Metanephros (tissue), 2 donors: ENCODE data around the gene CT47B1. TPM values are rescaled to one million over a fixed set of nuclear protein-coding genes. Genes with fewer than 3 reads are reported as not detected.

Source experiments
- small RNA-seq: library from RNA; depleted of rRNA; stranded (forward); fragments of <200 nt; gene quantifications from one replicate; pipeline ENCODE3, GENCODE V24; 2014; ENCODE audit warnings: low replicate concordance
- total RNA-seq: library from RNA; depleted of rRNA; stranded (reverse); fragments of >200 nt; gene quantifications from one replicate; pipeline ENCODE4 v1.2.3, GENCODE V29; 2014

CT47B1 gene
- not detected for total RNA-seq

DNA sequence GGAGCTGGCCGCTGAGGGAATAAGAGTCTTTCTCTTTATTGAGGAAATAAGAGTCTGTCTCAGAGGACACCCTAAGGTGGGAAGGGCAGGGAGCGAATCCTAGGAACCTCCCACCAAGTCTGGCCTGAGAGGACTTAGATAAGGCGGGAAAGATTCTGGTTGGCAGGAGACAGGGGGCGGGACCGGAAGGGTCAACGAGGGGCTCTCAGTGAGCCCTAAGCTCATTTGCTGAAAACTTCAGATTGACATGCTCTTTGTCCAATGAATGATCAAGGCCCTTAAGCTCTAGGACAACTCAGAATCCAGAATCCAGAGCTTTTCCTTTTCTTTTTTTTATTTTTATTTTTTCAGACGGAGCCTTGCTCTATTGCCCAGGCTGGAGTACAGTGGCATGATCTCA is at the start of gene CT47B1:
TSS of gene CT47B1 (minus strand) at position 101 of the 400 bp plus-strand sequence. CDS start 196 bp downstream, outside the sequence.

Small RNAs within 50 kb of the gene (small RNA-seq; reads per million reads assigned to genes)
- gene AC008162.1: not detected

Other genes starting within 250 kb of the CT47B1 start
- 17.7 TPM for gene C1GALT1C1, start 245.8 kb downstream of the CT47B1 start, total RNA-seq
- not detected for gene CT47A11, start 61.3 kb upstream of the CT47B1 start, total RNA-seq
- gene CT47A10, start 66.2 kb upstream of the CT47B1 start, total RNA-seq: not detected
- gene CT47A9, start 71.0 kb upstream of the CT47B1 start, total RNA-seq: not detected
- not detected for gene CT47A8, start 75.9 kb upstream of the CT47B1 start, total RNA-seq
- not detected for gene CT47A7, start 80.7 kb upstream of the CT47B1 start, total RNA-seq
- gene CT47A6, start 85.6 kb upstream of the CT47B1 start, total RNA-seq: not detected
- gene CT47A5, start 90.5 kb upstream of the CT47B1 start, total RNA-seq: not detected
- gene CT47A4, start 95.3 kb upstream of the CT47B1 start, total RNA-seq: not detected
- not detected for gene CT47A3, start 100.2 kb upstream of the CT47B1 start, total RNA-seq
- not detected for gene CT47A2, start 105.1 kb upstream of the CT47B1 start, total RNA-seq
- gene CT47A1, start 109.9 kb upstream of the CT47B1 start, total RNA-seq: not detected
- gene GLUD2, start 171.7 kb upstream of the CT47B1 start, total RNA-seq: 2.3 TPM